Measurements from ENCODE around the gene SMIM20. TPM values are rescaled to one million over a fixed set of nuclear protein-coding genes. Genes with fewer than 3 reads are reported as not detected.
A peak's percentile ranks its signal among the peaks of the same experiment; 100 is the strongest.
"Not testable (repeated sequence)": the region's sequence is repeated elsewhere in the genome, so short reads cannot be mapped to it uniquely, and the experiment has no call there.

The SMIM20 gene
- 25.7 TPM for total RNA-seq
- long read RNA-seq, transcript SMIM20-201 (3 exons, 935 nt), result major isoform, 25 of 26 reads
- long read RNA-seq, partial matches to known transcripts, result 0 of 26 reads
- long read RNA-seq, other reads (novel, unspliced or antisense), result 1 of 26 reads

DNA sequence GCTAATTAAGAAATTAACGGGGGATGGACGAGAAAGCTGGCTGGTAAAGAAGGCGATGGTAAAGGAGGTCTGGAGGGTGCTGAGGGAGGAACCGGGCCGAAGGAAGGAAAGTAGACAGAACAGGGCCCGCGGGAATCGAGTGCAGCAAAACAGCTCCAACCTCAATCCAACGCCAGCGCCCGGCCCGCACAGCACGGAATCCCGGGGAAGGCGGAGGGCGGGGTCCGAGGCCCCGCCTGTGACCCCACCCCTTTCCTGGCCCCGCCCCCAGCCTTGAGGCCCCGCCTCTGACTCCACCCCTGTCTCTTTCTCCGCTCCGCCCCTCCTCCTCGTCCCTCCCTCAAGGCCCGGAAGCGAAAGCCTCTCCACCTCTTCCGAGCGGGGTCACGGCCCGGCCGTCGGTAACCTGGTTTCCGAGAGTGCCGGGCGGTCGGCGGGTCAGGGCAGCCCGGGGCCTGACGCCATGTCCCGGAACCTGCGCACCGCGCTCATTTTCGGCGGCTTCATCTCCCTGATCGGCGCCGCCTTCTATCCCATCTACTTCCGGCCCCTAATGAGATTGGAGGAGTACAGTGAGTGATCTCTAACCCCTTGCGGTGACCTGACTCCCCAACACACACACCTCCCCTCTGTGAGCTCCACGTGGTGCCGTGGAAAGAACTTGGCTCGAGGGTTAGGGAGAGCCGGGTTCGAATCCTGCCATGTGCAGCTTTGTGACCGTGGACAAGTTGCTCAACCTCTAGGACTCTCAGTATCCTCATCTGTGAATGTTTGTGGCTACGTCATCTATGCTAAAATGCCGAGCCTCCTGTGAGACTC is at the start of gene SMIM20:
Gene SMIM20, plus strand, starts transcription at position 370 of the 819 bp plus-strand sequence. Its CDS starts 94 bp downstream, at position 464.
- peak; percentile 97 for DNase-seq (ENCODE audit: low spot score)

DNA sequence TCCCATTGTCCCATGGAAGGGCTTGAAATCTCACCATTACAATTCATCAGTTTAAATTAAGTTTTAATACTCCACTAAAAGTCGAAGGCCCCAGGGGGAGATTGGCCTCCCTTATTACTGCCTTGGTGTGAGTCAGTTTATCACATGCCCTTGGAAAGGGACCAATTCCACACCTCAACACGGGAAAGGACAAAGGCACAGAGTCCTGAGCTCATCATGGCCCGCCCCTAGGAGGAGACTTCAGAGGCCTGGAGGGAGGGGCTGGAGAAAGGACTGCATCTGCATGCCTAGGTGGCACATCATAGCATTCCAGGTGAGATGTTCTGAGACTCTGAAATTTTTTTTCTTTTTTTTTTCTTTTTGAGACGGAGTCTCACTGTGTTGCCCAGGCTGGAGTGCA is 48.4 kb upstream of the SMIM20 start:
- DNase-seq (ENCODE audit: low spot score), result no peak

DNA sequence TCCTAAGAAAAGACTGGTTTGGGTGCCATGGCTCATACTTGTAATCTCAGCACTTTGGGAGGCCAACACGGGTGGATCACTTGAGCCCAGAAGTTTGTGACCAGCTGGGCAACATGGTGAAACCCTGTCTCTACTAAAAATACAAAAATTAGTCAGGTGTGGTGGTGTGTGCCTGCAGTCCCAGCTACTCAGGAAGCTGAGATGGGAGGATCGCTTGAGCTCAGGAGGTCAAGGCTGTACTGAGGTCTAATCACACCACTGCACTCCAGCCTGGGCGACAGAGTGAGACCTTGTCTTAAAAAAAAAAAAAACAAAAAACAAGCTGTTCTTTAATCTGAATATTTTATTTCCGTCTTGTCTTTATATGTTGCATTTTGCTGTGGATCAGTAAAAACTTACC is 47.6 kb upstream of the SMIM20 start:
- not testable (repeated sequence) for DNase-seq (ENCODE audit: low spot score)

DNA sequence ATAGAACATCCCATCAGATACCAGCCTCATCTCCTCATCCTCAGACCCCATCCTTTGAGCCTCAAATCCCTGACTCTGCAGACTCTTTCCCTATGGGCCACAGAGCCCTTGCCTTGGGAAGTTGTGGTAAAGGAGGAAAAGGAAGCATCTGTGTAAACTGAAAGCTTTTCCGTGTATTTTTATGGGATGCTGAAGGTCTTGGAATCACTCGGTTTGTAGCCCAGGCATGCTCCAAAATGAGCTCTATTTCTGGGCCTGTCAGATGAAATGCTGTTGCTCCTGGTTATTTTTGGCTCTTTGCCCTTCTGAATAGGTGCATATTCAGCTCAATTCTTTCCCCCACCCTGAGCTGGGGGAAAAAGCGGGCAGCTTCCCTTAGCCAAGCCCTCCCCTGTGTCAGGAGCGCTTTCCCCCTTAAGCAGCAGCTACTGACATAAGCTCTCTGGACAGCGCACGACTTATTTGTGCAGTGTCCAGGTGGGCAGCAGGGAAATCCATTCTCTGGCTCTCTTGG is 46.2 kb upstream of the SMIM20 start:
- DNase-seq (ENCODE audit: low spot score), result no peak

- no peak for DNase-seq (ENCODE audit: low spot score)
Observed at GRCh38 chr4:25870081-25870480, 43.9 kb upstream of the SMIM20 start.

DNA sequence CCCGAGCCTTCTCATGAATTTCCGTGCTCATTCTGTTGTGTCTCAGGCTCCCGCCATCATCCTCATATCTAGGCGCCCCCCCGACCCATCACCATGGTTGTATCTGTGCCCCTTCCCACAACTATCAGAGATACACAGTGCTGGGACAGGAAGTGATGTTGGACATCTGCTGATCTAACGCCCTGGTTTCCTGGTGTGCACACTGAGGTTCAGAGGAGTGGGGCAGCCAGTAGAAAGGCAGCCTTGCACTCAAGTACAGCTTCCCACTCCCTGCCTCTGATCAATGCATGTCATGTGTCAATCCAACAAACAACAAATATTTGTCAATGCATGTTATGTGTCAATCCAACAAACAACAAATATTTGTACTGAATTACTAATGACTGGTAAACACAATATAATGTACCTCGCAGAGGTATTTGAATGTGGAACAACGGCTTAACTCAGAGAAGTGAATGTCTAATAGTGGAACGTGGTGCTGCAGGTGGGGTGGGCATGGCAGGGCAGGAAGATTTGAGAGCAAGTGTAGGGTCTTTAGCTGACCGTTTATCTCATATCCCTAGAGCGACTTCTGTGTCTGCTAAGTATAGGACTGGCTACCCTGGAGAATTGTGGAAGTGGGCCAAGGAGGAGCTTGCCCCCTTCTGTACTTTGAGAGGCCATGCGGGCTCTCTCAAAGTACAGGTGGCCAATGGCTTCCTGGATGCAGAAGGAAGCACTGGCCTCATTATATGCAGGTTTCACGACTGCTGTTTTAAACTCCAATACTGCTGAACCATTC is 41.0 kb upstream of the SMIM20 start:
- no peak for DNase-seq (ENCODE audit: low spot score)

DNA sequence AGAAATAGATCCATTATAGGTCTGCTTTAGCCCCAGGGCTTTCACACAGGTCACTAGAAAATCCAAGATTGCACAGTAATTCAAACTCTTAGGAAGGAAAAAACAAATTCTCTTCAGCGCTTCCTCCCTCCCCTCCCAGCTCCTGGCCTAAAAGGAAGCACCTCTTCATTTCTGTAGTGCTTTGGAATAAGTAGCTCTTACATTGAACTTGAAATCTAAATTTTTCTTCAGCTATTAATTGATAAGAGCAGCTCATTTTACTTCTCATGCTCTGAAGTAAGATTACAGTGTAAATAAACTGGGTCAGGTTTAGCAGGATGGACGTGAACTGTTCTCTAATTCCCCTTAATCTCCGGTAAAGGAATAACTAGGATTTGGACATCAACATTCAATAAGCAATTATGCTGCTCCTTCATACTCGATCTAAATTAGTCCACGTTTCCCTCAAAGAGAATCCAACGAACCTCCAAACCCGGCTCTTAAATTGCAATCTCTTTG is 40.3 kb upstream of the SMIM20 start:
- DNase-seq (ENCODE audit: low spot score), result no peak

GRCh38 chr4:25874655-25875054 is 39.4 kb upstream of the SMIM20 start:
- DNase-seq (ENCODE audit: low spot score), result no peak

GRCh38 chr4:25875281-25875745 is 38.7 kb upstream of the SMIM20 start:
- no peak for DNase-seq (ENCODE audit: low spot score)

GRCh38 chr4:25878676-25879075 is 35.3 kb upstream of the SMIM20 start:
- no peak for DNase-seq (ENCODE audit: low spot score)

- no peak for DNase-seq (ENCODE audit: low spot score)
Observed at GRCh38 chr4:25879091-25879584, 34.9 kb upstream of the SMIM20 start.

- DNase-seq (ENCODE audit: low spot score), result no peak
Observed at GRCh38 chr4:25879587-25879986, 34.4 kb upstream of the SMIM20 start.

DNA sequence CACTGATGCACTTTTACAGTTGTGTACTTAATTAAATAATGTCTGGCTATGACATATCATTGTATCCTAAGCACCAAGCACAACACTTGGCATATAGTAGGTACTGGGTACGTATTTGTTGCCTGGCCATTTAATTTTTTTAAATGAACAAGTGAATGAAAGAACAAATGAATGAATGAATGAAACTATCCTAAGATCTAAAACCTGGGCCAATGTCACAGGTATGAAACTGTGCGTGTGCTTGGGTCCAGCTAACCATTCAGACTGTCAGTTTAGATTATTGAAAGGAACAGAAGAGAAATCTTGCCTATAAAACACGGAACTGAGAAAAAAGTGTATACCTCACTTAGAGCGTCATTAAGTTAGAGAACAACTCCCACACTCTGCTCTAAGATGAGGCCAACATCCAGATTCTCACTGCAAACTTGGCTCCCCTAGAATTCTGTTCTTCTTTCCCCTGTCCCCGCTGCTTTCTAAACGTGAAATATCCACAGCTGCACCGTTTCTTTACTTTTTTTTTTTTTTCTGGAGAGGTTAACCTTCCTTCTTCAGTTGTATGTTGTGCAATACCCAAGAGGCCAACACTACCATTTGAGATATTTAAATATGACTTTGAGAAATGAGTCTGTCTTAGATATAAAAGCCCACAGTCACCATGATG is 33.9 kb upstream of the SMIM20 start:
- DNase-seq (ENCODE audit: low spot score), result no peak

- no peak for DNase-seq (ENCODE audit: low spot score)
Observed at GRCh38 chr4:25881193-25881592, 32.8 kb upstream of the SMIM20 start.

DNA sequence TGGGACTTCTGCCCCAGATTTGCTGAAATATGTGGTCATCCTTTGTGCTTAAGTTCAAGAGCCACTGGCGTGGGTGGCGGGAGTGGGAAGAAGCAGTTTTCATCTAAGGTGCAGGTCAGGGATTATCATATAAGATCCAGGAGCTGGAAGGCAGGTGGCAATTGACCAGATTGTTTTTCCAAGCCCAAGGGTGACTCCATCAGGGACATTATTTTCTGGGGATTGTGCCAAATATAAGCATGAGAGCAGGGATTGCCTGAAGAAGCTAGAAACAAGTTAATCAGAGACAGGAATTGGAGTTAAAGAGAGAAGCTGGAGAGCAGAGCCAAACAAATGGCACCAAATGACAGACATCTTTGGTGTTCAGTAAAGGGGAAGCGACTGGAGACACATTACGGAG is 31.8 kb upstream of the SMIM20 start:
- DNase-seq (ENCODE audit: low spot score), result no peak

- no peak for DNase-seq (ENCODE audit: low spot score)
Observed at GRCh38 chr4:25883565-25883964, 30.5 kb upstream of the SMIM20 start.

GRCh38 chr4:25884031-25884782 is 29.8 kb upstream of the SMIM20 start:
- no peak for DNase-seq (ENCODE audit: low spot score)

- DNase-seq (ENCODE audit: low spot score), result no peak
Observed at GRCh38 chr4:25888781-25889180, 25.2 kb upstream of the SMIM20 start.

DNA sequence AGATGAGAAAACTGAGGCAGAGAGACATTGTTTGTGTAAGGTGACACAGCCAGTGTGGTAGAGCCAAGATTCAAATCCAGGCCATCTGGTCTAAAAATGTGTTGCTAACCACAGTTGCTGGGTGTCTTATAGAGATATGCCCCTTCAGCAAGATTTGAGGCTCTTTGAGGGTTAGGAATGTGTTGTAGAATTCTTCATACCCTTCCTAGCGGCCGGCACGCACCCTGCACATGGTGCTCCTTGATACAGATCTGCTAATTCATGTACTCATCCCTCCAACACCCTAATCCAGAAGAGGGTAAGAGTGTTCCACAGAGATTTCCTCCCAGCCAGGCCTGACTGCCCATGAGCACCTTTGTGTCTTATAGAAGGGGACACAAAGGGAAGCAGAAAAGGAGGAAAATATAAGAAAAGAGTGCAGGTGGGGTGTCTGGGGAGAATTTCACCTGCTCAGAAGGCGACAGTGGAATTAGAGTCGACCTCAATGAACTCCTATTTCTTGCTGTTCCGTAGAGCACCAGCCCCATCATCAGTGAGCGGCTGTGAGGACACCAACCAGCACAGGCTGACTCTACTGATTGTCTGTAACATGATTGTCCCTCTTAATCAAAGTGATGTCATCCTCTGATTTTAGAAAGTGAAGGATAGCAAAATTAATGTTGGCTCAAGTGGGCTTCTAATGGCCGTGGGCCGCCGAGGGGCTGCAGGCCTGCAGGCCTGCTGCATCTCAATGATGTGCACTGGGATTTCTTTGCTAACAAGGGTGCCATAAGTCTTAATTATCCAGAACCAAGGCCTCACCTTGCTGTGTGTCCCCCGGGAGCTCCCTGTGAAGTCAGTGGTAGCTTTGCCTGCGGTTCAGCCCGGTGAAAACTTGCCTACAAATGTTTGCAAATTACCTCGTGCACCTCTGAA is 24.2 kb upstream of the SMIM20 start:
- no peak for DNase-seq (ENCODE audit: low spot score)
